ENCODE data around the gene SOWAHA. TPM values are rescaled to one million over a fixed set of nuclear protein-coding genes. Genes with fewer than 3 reads are reported as not detected.

The SOWAHA gene
- total and polyA plus RNA-seq, 2 of the 4 experiments (the other 2 are of a cell fraction), result 0.03 TPM; not detected in 1

GRCh38 chr5:132781029-132781428 is 32.1 kb upstream of the SOWAHA start:
- BruUV-seq (replicated peaks), result no TSS peak
- Histone ChIP-seq H4K8ac (ENCODE audit: low read depth in 2 of 2, low read length in 2 of 2) (no peak overlapping the region), H3K79me1 (ENCODE audit: low read depth in 1 of 2, low read length in 2 of 2) (peaks cover 0 to 18% of the 10 kb centered on the region in 2 experiments; a peak in 2 of 4 replicates), H2BK5ac (ENCODE audit: low read depth, low read length, poor library complexity, severe bottlenecking) (no peak overlapping the region), H2BK20ac (ENCODE audit: low read depth, low read length) (no peak overlapping the region), H3K4me1 (ENCODE audit: control insufficient read depth, insufficient read depth, low read length) (peaks cover 14% of the 10 kb centered on the region), H2BK120ac (ENCODE audit: low read depth, low read length) (peak overlapping the region; percentile 56; the same call in 1 of the 2 replicates), H3K9me1 (ENCODE audit: insufficient read depth, low read length) (peaks cover 9% of the 10 kb centered on the region), H3K14ac (replicated peaks; ENCODE audit: low read depth, low read length) (no peak overlapping the region), H3K56ac (ENCODE audit: extremely low read depth, insufficient read depth, low read length) (no peak overlapping the region), H2BK15ac (ENCODE audit: low read depth, low read length) (no peak overlapping the region), H4K5ac (ENCODE audit: low read depth, low read length) (no peak overlapping the region), H3K36me3 (ENCODE audit: control insufficient read depth, insufficient read depth, low read length) (no peaks in the 10 kb centered on the region), H3K9me3 (ENCODE audit: control insufficient read depth, insufficient read depth, low read length) (no peaks in the 10 kb centered on the region), H3K27me3 (ENCODE audit: control insufficient read depth, insufficient read depth, low read length) (no peaks in the 10 kb centered on the region), H2AK9ac (replicated peaks; ENCODE audit: low read depth, low read length, poor library complexity) (no peak overlapping the region), H3K27ac (ENCODE audit: insufficient read depth, low read length) (no peak overlapping the region), H2AFZ (replicated peaks; ENCODE audit: low read length, poor library complexity) (no peak overlapping the region), H2AK5ac (ENCODE audit: low read depth, low read length) (no peak overlapping the region), H3K4me3 (ENCODE audit: insufficient read depth, low read depth, low read length) (no peak overlapping the region), H4K20me1 (ENCODE audit: insufficient read depth, low read length) (no peaks in the 10 kb centered on the region), H3K23ac (ENCODE audit: low read depth, low read length) (no peak overlapping the region), H3K4me2 (ENCODE audit: low read depth, low read length) (no peak overlapping the region), H3K9ac (ENCODE audit: low read depth, low read length) (no peak overlapping the region), H4K91ac (ENCODE audit: insufficient read depth, low read depth, low read length) (no peak overlapping the region), H3K4ac (ENCODE audit: low read depth, low read length) (no peak overlapping the region), H3K18ac (ENCODE audit: low read depth, low read length) (no peak overlapping the region)
- ATAC-seq (ENCODE audit: low read depth) (no peak), DNase-seq (no peak)
- dilution Hi-C loops (cut with HindIII; ENCODE audit: low sequenced_read_pairs, unreplicated experiment) (no loop called here), intact Hi-C loops (cut with micrococcal nuclease) (no loop called here), in situ Hi-C loops (cut with MboI; ENCODE audit: low sequenced_read_pairs) (no loop called here)
- ChIA-PET CTCF (interaction anchor here (0.6 kb wide), 1 partner anchor 19 kb away, joined by 3 read pairs; no protein-coding TSS in a partner anchor), POLR2A (ENCODE audit: unreplicated experiment) (interaction anchor here (1.4 kb wide), 1 partner anchor 86 kb away, joined by 4 read pairs; the partner anchor contains the start of genes GDF9 and UQCRQ)
- no CpG with 5 or more reads among the region's 4 CpGs for WGBS, 2 experiments (ENCODE audit: extremely low coverage in 2 of 2, insufficient read length in 1 of 2)
- TF ChIP-seq POLR2A (IDR thresholded peaks at IDR 0.05; ENCODE audit: low read depth, low read length) (no peak), FOS (IDR thresholded peaks at IDR 0.05; ENCODE audit: low read depth, low read length) (no peak), RCOR1 (IDR thresholded peaks at IDR 0.05; ENCODE audit: insufficient replicate concordance, low read length) (no peak), CEBPB (IDR thresholded peaks at IDR 0.05; ENCODE audit: low read depth, low read length) (no peak), CTCF (conservative IDR thresholded peaks at IDR 0.05; ENCODE audit: low read depth, low read length) (no peak), ELK1 (IDR thresholded peaks at IDR 0.05; ENCODE audit: borderline replicate concordance, low read depth, low read length) (no peak), RAD21 (IDR thresholded peaks at IDR 0.05; ENCODE audit: low read length) (no peak), MAZ (IDR thresholded peaks at IDR 0.05; ENCODE audit: borderline replicate concordance, low read depth, low read length) (no peak), NFE2L2 (IDR thresholded peaks at IDR 0.05; ENCODE audit: low read depth, low read length) (no peak), CHD1 (IDR thresholded peaks at IDR 0.05; ENCODE audit: low read depth, low read length) (no peak), RFX5 (IDR thresholded peaks at IDR 0.05; ENCODE audit: low read depth, low read length) (no peak), USF2 (IDR thresholded peaks at IDR 0.05; ENCODE audit: low read depth, low read length) (no peak), MXI1 (IDR thresholded peaks at IDR 0.05; ENCODE audit: borderline replicate concordance, low read depth, low read length) (no peak), SMC3 (IDR thresholded peaks at IDR 0.05; ENCODE audit: low read depth, low read length) (no peak), MAFK (IDR thresholded peaks at IDR 0.05; ENCODE audit: low read depth, low read length) (no peak), BHLHE40 (IDR thresholded peaks at IDR 0.05; ENCODE audit: low read depth, low read length) (no peak)
